Natural killer cell (primary cell): Measurements from ENCODE around the gene FMO5. TPM values are rescaled to one million over a fixed set of nuclear protein-coding genes. Genes with fewer than 3 reads are reported as not detected.

Experiments
- ATAC-seq, 3 donors: fragments of 150-1000 bp in 2 of 3; fragments of 200-7000 bp in 1 of 3; cut with Tn5 transposase; 1 replicate in 1 of 3; 2 replicates in 2 of 3; pipeline ENCODE4 v1.10.0; 2021; ENCODE audit warnings: mild to moderate bottlenecking in 2 of 3, moderate library complexity in 2 of 3
- DNase-seq, 2 donors: peaks; one replicate each; pipeline versions ENCODE4 v3.0.0 to v3.0.0-alpha.2; 2013 to 2021; ENCODE audit warnings: mixed read lengths in 1 of 2
- H3K27ac ChIP-seq: one replicate; pipeline ENCODE4 v1.5.1; 2013; ENCODE audit warnings: mild to moderate bottlenecking, low read length
- H3K27me3 ChIP-seq: one replicate; pipeline ENCODE4 v1.6.1; 2013; ENCODE audit warnings: low read length; ENCODE audit not compliant: control insufficient read depth, insufficient read depth
- H3K36me3 ChIP-seq: one replicate; pipeline ENCODE4 v1.6.1; 2013; ENCODE audit warnings: low read length; ENCODE audit not compliant: control insufficient read depth, insufficient read depth
- H3K4me1 ChIP-seq: one replicate; pipeline ENCODE4 v1.6.1; 2013; ENCODE audit warnings: low read length; ENCODE audit not compliant: control insufficient read depth, insufficient read depth
- H3K4me3 ChIP-seq: one replicate; pipeline ENCODE4 v1.5.1; 2013; ENCODE audit warnings: low read length
- H3K9me3 ChIP-seq: one replicate; pipeline ENCODE4 v1.6.1; 2013; ENCODE audit warnings: low read length; ENCODE audit not compliant: control insufficient read depth, insufficient read depth
- H3K27ac Mint-ChIP-seq, 2 donors: one replicate each; pipeline ENCODE4 v1.8.0; 2022; ENCODE audit warnings: mild to moderate bottlenecking in 2 of 2, mixed read lengths in 2 of 2, moderate library complexity in 1 of 2
- H3K27me3 Mint-ChIP-seq, 2 donors: one replicate each; pipeline ENCODE4 v1.8.0; 2022; ENCODE audit warnings: low read depth in 2 of 2, mixed read lengths in 2 of 2
- H3K36me3 Mint-ChIP-seq: one replicate; pipeline ENCODE4 v1.8.0; 2022; ENCODE audit warnings: mixed read lengths
- H3K4me1 Mint-ChIP-seq, 2 donors: one replicate each; pipeline ENCODE4 v1.8.0; 2022; ENCODE audit warnings: mixed read lengths in 2 of 2
- H3K4me3 Mint-ChIP-seq: one replicate; pipeline ENCODE4 v1.8.0; 2022; ENCODE audit warnings: mild to moderate bottlenecking, moderate library complexity, mixed read lengths
- H3K9me3 Mint-ChIP-seq, 2 donors: one replicate each; pipeline ENCODE4 v1.8.0; 2022; ENCODE audit warnings: mixed read lengths in 2 of 2
- WGBS: methylation state at CpG from one replicate; pipeline ENCODE4 v1.1.7; 2013; ENCODE audit warnings: missing lambda C conversion rate; ENCODE audit not compliant: insufficient coverage; 5-methylcytosine and 5-hydroxymethylcytosine counted together
- intact Hi-C: fragments of 100-400 bp; cut with micrococcal nuclease; formaldehyde crosslinking; loops from one replicate; pipeline ENCODE4 v1.14.2; 2022
- total RNA-seq, 4 donors: library from RNA; stranded (reverse); fragments of 120-200 nt in 1 of 4; gene quantifications; one replicate each; pipeline versions ENCODE4 v1.2.3 to v1.2.4, GENCODE V29; 2013 to 2022
- TF ChIP-seq, protein P1 (sequence below): fragments of 200-600 bp; IDR thresholded peaks from one replicate; pipeline ENCODE4 v1.8.0; 2022; ENCODE audit warnings: antibody characterized with exemption

The FMO5 gene
- total RNA-seq, 3 donors from 2014 or later (not counting 1 experiment from before 2014, with no cell fraction given): 5.8 to 6.0 (median 6.0) TPM

- peak; percentile 80 to 94 (median 88) for ATAC-seq
- Histone ChIP-seq H3K36me3 (peaks cover 5% of the 10 kb centered on the region), H3K4me1 (peaks cover 17% of the 10 kb centered on the region), H3K9me3 (no peaks in the 10 kb centered on the region), H3K27ac (peak within 1 kb of the TSS; percentile 76), H3K27me3 (no peaks in the 10 kb centered on the region), H3K4me3 (peak within 1 kb of the TSS; percentile 70)
- Mint-ChIP-seq H3K36me3 (no peaks in the 10 kb centered on the region), H3K4me3 (peak within 1 kb of the TSS; percentile 99), H3K4me1 (peaks cover 30 to 47% of the 10 kb centered on the region in 2 donors), H3K9me3 (no peaks in the 10 kb centered on the region), H3K27ac (peak within 1 kb of the TSS; percentile 95 to 99), H3K27me3 (no peaks in the 10 kb centered on the region)
- DNase-seq: peak; percentile 88 to 91
- WGBS: under 1% methylated on average over 72 of the region's 72 CpGs
- TF ChIP-seq, protein P1, sequence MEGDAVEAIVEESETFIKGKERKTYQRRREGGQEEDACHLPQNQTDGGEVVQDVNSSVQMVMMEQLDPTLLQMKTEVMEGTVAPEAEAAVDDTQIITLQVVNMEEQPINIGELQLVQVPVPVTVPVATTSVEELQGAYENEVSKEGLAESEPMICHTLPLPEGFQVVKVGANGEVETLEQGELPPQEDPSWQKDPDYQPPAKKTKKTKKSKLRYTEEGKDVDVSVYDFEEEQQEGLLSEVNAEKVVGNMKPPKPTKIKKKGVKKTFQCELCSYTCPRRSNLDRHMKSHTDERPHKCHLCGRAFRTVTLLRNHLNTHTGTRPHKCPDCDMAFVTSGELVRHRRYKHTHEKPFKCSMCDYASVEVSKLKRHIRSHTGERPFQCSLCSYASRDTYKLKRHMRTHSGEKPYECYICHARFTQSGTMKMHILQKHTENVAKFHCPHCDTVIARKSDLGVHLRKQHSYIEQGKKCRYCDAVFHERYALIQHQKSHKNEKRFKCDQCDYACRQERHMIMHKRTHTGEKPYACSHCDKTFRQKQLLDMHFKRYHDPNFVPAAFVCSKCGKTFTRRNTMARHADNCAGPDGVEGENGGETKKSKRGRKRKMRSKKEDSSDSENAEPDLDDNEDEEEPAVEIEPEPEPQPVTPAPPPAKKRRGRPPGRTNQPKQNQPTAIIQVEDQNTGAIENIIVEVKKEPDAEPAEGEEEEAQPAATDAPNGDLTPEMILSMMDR: peak; percentile 81
- intact Hi-C loops: loop anchor here (1.0 kb wide), 2 partner anchors 53 to 70 kb away; partner anchors contain the start of genes CHD1L and FMO5
Observed at GRCh38 chr1:147172168-147173016, 52.7 kb downstream of the FMO5 start, which contains the start of gene PRKAB2. Gene PRKAB2 (minus strand): TSS chr1:147172470. CDS start chr1:147172144, 326 bp downstream.

DNA sequence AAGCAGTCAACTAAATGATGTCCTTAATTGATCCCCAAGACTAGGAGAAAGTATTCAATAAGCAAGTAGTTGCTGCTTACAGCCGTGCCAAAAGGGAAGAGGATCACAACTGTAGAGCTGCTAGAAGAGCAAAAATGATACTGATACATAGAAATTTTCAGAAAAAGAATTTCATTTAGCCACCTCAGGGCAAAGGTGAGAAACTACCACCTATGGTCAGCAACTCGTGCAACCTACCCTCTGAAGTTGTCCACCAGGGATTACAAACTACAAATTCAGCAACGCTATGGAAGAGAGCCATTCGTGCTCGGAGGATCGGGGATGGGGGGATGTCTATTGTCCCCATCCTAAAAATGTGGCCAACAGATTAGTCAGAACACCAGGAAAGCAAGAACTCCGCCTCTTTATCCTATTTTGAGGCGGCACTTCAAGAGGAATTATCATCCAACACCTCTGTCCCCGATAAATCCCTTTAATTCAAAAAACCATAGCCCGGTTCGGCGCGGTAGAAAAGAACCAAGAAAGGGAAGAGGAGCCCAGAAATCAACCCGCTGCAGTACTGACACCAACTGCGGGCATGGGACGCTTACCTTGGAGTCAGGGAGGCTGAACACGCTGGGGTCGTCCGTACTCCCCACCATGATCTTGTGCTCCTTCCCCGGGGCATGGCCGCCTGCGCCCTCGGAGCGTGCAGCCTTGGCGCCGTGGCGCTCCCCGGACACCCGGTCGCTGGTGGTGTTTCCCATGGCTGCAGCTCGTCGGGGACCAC lies 53.6 kb downstream of the FMO5 start:
- peaks cover 11% of the 10 kb centered on the region for H3K36me3 ChIP-seq
- no peaks in the 10 kb centered on the region for H3K27me3 ChIP-seq
- Mint-ChIP-seq H3K27me3 (no peaks in the 10 kb centered on the region), H3K9me3 (no peaks in the 10 kb centered on the region), H3K27ac (peak overlapping the region; percentile 95 to 99), H3K4me1 (peaks cover 30 to 50% of the 10 kb centered on the region in 2 donors), H3K4me3 (peak overlapping the region; percentile 99), H3K36me3 (no peaks in the 10 kb centered on the region)
- peaks cover 17% of the 10 kb centered on the region for H3K4me1 ChIP-seq
- under 1% methylated on average over 32 of the region's 32 CpGs for WGBS
- H3K4me3 ChIP-seq: peak overlapping the region; percentile 70
- TF ChIP-seq, protein P1: no peak
- H3K27ac ChIP-seq: peak overlapping the region; percentile 76
- H3K9me3 ChIP-seq: no peaks in the 10 kb centered on the region
- intact Hi-C loops: loop anchor here (1.0 kb wide), 2 partner anchors 54 to 71 kb away; partner anchors contain the start of genes CHD1L and FMO5
- DNase-seq: peak in 1 of 2 donors; percentile 31
- ATAC-seq: no peak

DNA sequence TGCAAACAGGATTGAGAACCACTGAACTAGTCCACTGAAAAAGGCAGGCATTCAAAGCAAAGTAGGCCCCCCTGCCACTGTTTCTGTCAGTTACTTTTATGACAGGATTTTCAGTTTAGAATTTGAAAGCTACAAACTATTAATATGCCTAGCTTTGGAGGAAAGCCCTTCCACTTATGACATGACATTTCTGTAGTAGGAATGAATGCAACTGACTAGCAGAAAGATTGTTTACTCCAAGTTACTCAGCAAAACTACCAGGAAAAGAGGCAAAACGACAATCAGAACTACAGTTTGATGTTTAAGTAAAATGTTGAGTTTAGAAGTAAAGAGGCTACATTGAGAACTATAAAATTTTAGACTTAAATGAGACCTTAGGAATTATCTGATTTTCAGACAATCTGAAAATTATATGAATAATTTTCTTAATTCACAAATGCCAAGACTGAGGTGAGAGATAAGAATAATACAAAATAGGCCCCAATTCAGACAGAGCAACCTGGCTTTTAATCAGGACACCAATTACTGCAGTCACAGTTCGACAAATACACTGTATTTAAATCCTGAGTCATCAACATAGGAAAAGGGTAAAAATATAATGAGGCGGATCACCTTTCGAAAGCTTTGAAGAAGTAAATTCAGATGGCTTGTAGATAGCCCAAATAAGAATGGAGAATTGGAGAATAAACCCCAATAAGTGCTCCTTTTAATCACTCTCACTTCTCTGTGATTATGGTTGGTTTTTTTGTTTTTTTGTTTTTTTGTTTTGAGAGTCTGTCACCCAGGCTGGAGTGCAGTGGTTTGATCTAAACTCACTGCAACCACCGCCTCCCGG lies 55.1 kb downstream of the FMO5 start:
- no peak for ATAC-seq
- intact Hi-C loops: no loop called here
- Mint-ChIP-seq H3K27me3 (no peaks in the 10 kb centered on the region), H3K4me3 (peak overlapping the region; percentile 49), H3K27ac (no peak overlapping the region), H3K9me3 (no peaks in the 10 kb centered on the region), H3K4me1 (peaks cover 30 to 51% of the 10 kb centered on the region in 2 donors), H3K36me3 (no peaks in the 10 kb centered on the region)
- no peak for DNase-seq
- H3K27ac ChIP-seq: no peak overlapping the region
- WGBS: 92% methylated on average over 5 of the region's 6 CpGs
- peaks cover 17% of the 10 kb centered on the region for H3K36me3 ChIP-seq
- H3K4me3 ChIP-seq: no peak overlapping the region
- H3K27me3 ChIP-seq: no peaks in the 10 kb centered on the region
- peaks cover 17% of the 10 kb centered on the region for H3K4me1 ChIP-seq
- TF ChIP-seq, protein P1: no peak
- no peaks in the 10 kb centered on the region for H3K9me3 ChIP-seq
